Iris pigment epithelial cell (primary cell): ENCODE measurements around the gene ADAP1.
"Not testable (repeated sequence)": the region's sequence is repeated elsewhere in the genome, so short reads cannot be mapped to it uniquely, and the experiment has no call there.

ENCODE experiments used
- DNase-seq: peaks from one replicate; pipeline ENCODE4 v3.0.0-alpha.2; 2011; ENCODE audit warnings: low read depth

The ADAP1 gene

GRCh38 chr7:959271-959670 is 4.8 kb upstream of the ADAP1 start:
- no peak for DNase-seq

- DNase-seq, result no peak
These were observed 4.0 kb upstream of the ADAP1 start for GRCh38 chr7:958221-959200.

- no peak for DNase-seq
These were observed 3.1 kb upstream of the ADAP1 start for GRCh38 chr7:957418-958220.

GRCh38 chr7:956031-956430 is 1.6 kb upstream of the ADAP1 start:
- no peak for DNase-seq

GRCh38 chr7:953547-954327 is 743 bp downstream of the ADAP1 start:
- DNase-seq, result peak; percentile 22

- no peak for DNase-seq
These were observed 1.7 kb downstream of the ADAP1 start for GRCh38 chr7:952548-953441.

- no peak for DNase-seq
These were observed 2.5 kb downstream of the ADAP1 start for GRCh38 chr7:951881-952547.

- no peak for DNase-seq
These were observed 5.2 kb downstream of the ADAP1 start for GRCh38 chr7:949021-949934.

GRCh38 chr7:947391-948210 is 6.9 kb downstream of the ADAP1 start:
- no peak for DNase-seq

- no peak for DNase-seq
These were observed 8.1 kb downstream of the ADAP1 start for GRCh38 chr7:946256-946996.

GRCh38 chr7:945556-946255 is 8.8 kb downstream of the ADAP1 start:
- no peak for DNase-seq

- DNase-seq, result no peak
These were observed 9.3 kb downstream of the ADAP1 start for GRCh38 chr7:945147-945555.

GRCh38 chr7:944744-945143 is 9.7 kb downstream of the ADAP1 start:
- DNase-seq, result no peak

- DNase-seq, result not testable (repeated sequence)
These were observed 10.7 kb downstream of the ADAP1 start for GRCh38 chr7:943793-944192.

- no peak for DNase-seq
These were observed 13.7 kb downstream of the ADAP1 start for GRCh38 chr7:940599-941408.

- DNase-seq, result no peak
These were observed 14.6 kb downstream of the ADAP1 start for GRCh38 chr7:939843-940242.
